ENCODE data around the gene PIF1.

Gene PIF1

DNA sequence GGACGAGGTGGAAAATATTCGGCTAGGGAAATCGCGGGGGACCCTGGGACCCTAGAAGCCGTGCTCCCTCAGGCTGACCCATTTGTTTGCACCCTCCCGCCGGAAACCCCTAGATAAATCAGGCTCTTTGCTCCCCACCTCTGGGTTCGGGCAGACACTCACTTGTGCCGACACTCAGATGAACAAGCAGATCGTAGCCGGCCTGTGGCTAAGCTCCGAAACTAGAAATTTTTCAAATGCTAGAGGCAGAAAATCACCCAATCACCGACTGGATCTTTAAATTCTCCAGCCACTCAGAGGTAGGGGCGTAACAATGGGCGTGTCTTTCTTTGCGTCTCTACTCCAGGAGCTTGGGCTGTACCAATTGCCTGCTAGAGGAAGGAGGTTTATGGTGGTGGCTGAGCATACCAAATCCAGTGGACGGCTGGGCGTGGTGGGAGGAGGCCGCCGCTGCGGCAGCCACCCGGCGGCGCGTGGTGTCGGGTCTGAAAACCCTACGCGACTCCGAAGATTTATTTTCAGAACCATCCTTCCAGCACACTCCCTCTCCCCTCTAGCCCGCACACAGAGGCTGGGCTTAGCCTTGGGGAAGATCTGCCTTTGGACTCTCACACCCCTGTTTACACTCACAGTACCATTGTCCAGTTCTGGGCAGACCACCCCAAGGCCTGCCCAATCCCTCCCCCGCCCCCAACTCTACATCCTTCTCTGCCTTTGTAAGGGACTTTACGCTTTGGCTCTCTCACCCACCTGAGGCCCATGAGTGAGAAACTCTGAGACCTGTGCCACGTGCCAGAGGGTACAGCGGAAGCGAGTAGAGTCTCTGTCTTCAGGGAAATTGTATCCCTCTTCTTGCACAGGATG is at the start of gene PIF1:
TSS of gene PIF1 (minus strand) at position 217 of the 864 bp plus-strand sequence. CDS start 1,312 bp downstream, outside the sequence.
- peak; percentile 99 for DNase-seq
- Histone ChIP-seq H2AFZ (ENCODE audit: low read length) (peak within 1 kb of the TSS; percentile 80), H3K79me2 (ENCODE audit: low read length) (peaks cover 4% of the 10 kb centered on the region; the same call in 1 of the 2 replicates), H4K20me1 (ENCODE audit: insufficient read depth, low read length) (no peaks in the 10 kb centered on the region), H3K36me3 (replicated peaks; ENCODE audit: insufficient read depth, low read length) (no peaks in the 10 kb centered on the region), H3K9ac (ENCODE audit: low read length) (peak within 1 kb of the TSS; percentile 58; the same call in 1 of the 2 replicates), H3K4me1 (ENCODE audit: low read length) (peaks cover 5% of the 10 kb centered on the region), H3K9me3 (replicated peaks; ENCODE audit: insufficient read depth, low read length) (no peaks in the 10 kb centered on the region), H3F3A (ENCODE audit: insufficient read depth, low read length) (no peaks in the 10 kb centered on the region), H3K27me3 (replicated peaks; ENCODE audit: insufficient read depth, low read length) (no peaks in the 10 kb centered on the region), H3K27ac (ENCODE audit: low read length) (peak within 1 kb of the TSS; percentile 45; the same call in 1 of the 2 replicates), H3K4me2 (ENCODE audit: low read depth, low read length) (peak within 1 kb of the TSS; percentile 79), H3K4me3 (ENCODE audit: low read length) (peak within 1 kb of the TSS; percentile 92), H3K9me2 (replicated peaks; ENCODE audit: insufficient read depth, low read length) (no peaks in the 10 kb centered on the region)
- TF ChIP-seq EZH2 (optimal IDR thresholded peaks at IDR 0.05; ENCODE audit: low read depth, low read length) (no peak), EZH2phosphoT487 (IDR thresholded peaks at IDR 0.05; ENCODE audit: low read length) (no peak), CTCF (IDR thresholded peaks at IDR 0.05; ENCODE audit: low read length) (no peak)

GRCh38 chr15:64870353-64870752 is 44.9 kb upstream of the PIF1 start:
- no peaks in the 10 kb centered on the region for H3K36me3 ChIP-seq (replicated peaks; ENCODE audit: insufficient read depth, low read length)
- H4K20me1 ChIP-seq (ENCODE audit: insufficient read depth, low read length): no peaks in the 10 kb centered on the region
- H3K79me2 ChIP-seq (ENCODE audit: low read length): no peaks in the 10 kb centered on the region
- no peaks in the 10 kb centered on the region for H3K9me2 ChIP-seq (replicated peaks; ENCODE audit: insufficient read depth, low read length)
- no peak for DNase-seq
- TF ChIP-seq EZH2 (optimal IDR thresholded peaks at IDR 0.05; ENCODE audit: low read depth, low read length) (no peak), EZH2phosphoT487 (IDR thresholded peaks at IDR 0.05; ENCODE audit: low read length) (no peak), CTCF (IDR thresholded peaks at IDR 0.05; ENCODE audit: low read length) (no peak)
- H3F3A ChIP-seq (ENCODE audit: insufficient read depth, low read length): no peaks in the 10 kb centered on the region
- no peak overlapping the region for H3K9ac ChIP-seq (ENCODE audit: low read length)
- no peaks in the 10 kb centered on the region for H3K9me3 ChIP-seq (replicated peaks; ENCODE audit: insufficient read depth, low read length)
- H3K4me1 ChIP-seq (ENCODE audit: low read length): peaks cover 5% of the 10 kb centered on the region
- H3K27me3 ChIP-seq (replicated peaks; ENCODE audit: insufficient read depth, low read length): no peaks in the 10 kb centered on the region
- H3K27ac ChIP-seq (ENCODE audit: low read length): no peak overlapping the region
- H3K4me2 ChIP-seq (ENCODE audit: low read depth, low read length): no peak overlapping the region
- no peak overlapping the region for H2AFZ ChIP-seq (ENCODE audit: low read length)
- H3K4me3 ChIP-seq (ENCODE audit: low read length): no peak overlapping the region

DNA sequence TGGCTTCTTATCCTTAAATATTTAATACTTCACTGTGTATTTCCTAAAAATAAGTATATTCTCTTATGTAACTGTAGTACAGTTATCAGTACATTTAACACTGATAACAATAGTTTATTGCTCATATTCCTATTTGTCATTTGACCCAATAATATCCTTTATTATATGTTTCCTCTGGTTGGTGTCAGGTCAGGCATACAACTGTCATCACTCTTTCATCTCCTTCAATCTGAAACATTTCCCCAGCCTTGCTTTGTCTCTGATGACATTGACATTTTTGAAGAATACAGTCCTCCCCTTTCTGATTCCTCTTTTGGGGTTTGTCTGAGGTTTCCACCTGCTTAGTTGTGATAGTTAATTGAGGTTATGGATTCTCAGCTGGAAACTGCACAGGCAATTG is 44.1 kb upstream of the PIF1 start:
- TF ChIP-seq CTCF (IDR thresholded peaks at IDR 0.05; ENCODE audit: low read length) (no peak), EZH2phosphoT487 (IDR thresholded peaks at IDR 0.05; ENCODE audit: low read length) (no peak), EZH2 (optimal IDR thresholded peaks at IDR 0.05; ENCODE audit: low read depth, low read length) (no peak)
- no peaks in the 10 kb centered on the region for H3K27me3 ChIP-seq (replicated peaks; ENCODE audit: insufficient read depth, low read length)
- no peaks in the 10 kb centered on the region for H3K9me2 ChIP-seq (replicated peaks; ENCODE audit: insufficient read depth, low read length)
- H3K4me3 ChIP-seq (ENCODE audit: low read length): no peak overlapping the region
- H3K9me3 ChIP-seq (replicated peaks; ENCODE audit: insufficient read depth, low read length): no peaks in the 10 kb centered on the region
- no peak overlapping the region for H3K4me2 ChIP-seq (ENCODE audit: low read depth, low read length)
- H3K79me2 ChIP-seq (ENCODE audit: low read length): no peaks in the 10 kb centered on the region
- H3K27ac ChIP-seq (ENCODE audit: low read length): no peak overlapping the region
- H3K4me1 ChIP-seq (ENCODE audit: low read length): no peaks in the 10 kb centered on the region
- no peak for DNase-seq
- no peak overlapping the region for H3K9ac ChIP-seq (ENCODE audit: low read length)
- H4K20me1 ChIP-seq (ENCODE audit: insufficient read depth, low read length): no peaks in the 10 kb centered on the region
- H2AFZ ChIP-seq (ENCODE audit: low read length): no peak overlapping the region
- H3F3A ChIP-seq (ENCODE audit: insufficient read depth, low read length): no peaks in the 10 kb centered on the region
- H3K36me3 ChIP-seq (replicated peaks; ENCODE audit: insufficient read depth, low read length): no peaks in the 10 kb centered on the region; the same call in 1 of the 2 replicates

Data from MM.1S (cell line).